HG02885 (cell line): ENCODE data around the gene IGSF11.

Source experiments
- ATAC-seq: cut with Tn5 transposase; IDR thresholded peaks from one replicate; pipeline ENCODE4 v1.9.1; 2021; ENCODE audit warnings: mild to moderate bottlenecking; ENCODE audit not compliant: unreplicated experiment, poor library complexity

IGSF11 gene

GRCh38 chr3:118955914-118956556 is 78.6 kb downstream of the IGSF11 start:
- ATAC-seq, result no peak

- ATAC-seq, result no peak
Observed at GRCh38 chr3:118951089-118951488, 83.6 kb downstream of the IGSF11 start.

DNA sequence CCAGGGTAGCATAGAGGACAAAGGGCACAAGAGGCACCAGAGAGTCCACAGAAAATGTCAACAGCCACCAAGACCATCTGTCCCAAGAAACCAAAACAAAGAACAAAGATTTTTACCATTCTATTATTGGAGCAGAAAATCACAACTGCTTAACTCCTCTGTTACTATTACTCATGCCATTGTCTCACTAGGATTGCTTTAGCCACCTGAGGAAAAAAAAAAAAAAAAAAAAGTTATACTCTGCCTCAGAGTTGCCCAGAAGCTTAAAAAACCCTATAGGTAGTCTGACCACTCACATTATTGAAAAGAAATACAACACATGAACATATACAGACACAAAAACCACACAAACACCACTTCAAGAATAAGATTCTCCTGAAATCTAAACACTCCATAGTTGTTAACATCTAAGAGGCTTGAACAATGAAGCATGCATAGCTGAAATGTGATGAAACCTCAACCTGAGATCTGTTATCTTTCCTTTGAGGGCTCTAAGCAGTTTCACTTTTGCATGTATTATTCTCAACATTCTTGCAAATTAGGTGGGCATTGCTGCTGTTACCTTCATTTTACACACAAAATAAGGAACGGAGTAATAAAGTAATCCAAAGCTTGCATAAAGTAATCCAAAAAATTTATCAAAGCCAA is 85.4 kb downstream of the IGSF11 start:
- no peak for ATAC-seq

- ATAC-seq, result no peak
Observed at GRCh38 chr3:118948146-118948545, 86.5 kb downstream of the IGSF11 start.

DNA sequence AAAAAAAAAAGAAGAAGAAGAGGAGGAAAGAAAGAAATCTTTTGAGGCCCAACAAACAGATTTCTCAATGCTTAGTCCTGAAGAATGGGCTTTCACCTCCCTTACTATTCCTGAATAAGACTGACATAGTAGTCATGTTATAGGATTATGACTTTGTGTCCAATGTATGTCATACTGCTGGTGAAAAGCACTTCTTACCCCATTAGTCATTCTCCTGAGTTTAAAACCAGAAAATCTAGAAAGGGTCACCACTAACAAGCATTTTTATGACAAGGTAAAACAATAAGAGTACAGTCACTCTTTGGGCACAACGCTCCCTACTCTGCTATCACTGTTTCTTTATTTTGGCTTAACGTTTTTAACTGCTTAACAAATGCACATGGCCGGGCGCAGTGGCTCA is 88.2 kb downstream of the IGSF11 start:
- no peak for ATAC-seq

- ATAC-seq, result no peak
Observed at GRCh38 chr3:118945834-118946233, 88.8 kb downstream of the IGSF11 start.

DNA sequence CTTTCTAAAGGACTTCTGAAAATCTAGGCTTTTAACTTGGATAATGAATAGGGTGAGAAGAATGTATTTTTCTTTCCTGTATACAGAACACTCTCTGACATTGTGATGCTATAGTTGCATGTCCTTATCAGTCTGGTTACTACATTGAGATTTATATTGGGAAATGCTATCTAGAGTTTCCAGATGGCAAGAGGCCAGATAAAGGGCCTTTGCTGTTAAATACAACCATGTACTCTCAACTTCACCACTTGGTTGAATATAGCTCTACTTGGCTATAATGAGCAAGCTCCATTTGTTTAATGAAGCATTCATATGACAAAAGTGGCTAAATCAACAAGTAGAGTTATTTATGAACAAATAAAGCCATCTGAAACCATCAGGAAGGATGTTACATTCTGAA is 91.0 kb downstream of the IGSF11 start:
- ATAC-seq, result no peak

DNA sequence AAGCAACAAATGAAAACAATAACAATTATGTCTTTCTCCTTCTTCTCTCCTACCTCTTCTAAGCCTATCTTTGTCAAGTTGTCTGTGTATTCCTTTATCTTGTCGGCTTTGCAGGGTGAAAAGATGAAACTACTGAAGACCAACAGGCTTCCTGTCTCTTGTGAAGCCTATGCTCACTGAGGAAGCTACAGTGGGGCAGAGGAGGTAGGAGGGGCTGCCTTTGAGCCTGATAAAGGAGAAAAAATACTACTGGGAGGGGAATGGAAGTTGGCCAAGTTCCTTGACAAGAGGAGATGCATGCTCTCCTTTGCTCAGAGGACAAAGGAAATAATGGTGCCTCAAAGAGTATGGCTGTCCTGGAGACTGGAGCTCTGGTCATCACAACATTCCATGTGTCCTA is 92.0 kb downstream of the IGSF11 start:
- no peak for ATAC-seq

DNA sequence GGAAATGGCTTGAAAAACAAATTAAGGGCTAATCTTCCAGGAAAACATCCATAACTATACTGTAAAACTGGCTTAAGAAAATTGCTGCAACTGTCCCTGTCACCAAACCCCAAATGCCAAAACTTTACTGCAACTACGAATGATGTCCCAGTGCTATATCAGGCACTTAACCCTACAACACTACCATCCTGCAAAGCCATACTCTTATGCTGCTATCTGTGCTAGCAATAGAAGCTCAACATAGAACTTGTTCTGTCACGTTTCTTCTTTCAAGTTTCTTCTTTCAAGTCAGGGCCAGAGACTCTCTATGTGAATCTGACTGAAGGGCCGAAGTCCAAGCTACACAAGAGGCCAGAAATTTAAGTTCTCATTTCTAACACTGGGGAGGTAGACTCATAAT is 92.5 kb downstream of the IGSF11 start:
- no peak for ATAC-seq

GRCh38 chr3:118941236-118941635 is 93.4 kb downstream of the IGSF11 start:
- ATAC-seq, result no peak

DNA sequence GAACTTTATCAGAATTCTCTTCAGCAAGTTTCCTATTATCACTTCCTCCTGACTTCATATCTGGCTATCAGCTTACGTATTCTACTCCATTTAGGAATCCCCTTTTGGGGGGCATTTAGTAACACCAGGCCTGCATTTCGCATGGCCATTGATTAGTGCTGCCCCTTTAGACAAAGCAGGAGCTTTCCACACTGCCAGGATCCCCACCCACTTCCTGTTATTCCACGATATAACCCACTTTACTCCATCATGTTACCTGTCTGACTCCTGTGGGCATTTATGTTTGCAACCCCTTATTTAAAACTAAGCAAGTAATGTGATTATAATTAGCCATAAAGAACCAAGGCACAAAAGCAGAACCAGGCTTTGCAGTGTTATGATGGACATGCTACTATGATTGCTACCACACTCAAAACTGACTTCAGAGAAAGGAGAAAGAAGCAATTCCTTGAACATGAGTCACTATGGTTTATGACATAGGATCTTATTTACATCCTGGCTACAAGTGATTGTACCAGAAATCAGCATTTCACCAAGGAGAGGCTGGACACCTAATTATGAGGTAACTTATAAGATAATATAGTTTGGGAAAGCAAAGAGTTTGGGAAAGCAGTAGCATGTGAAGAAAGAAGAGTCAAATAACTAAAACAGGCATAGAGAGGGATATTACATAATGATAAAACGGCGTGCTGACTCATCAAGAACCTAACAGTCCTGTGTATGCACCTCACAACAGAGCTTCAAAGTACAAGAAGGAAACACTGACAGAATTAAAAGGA is 96.3 kb downstream of the IGSF11 start:
- ATAC-seq, result no peak

DNA sequence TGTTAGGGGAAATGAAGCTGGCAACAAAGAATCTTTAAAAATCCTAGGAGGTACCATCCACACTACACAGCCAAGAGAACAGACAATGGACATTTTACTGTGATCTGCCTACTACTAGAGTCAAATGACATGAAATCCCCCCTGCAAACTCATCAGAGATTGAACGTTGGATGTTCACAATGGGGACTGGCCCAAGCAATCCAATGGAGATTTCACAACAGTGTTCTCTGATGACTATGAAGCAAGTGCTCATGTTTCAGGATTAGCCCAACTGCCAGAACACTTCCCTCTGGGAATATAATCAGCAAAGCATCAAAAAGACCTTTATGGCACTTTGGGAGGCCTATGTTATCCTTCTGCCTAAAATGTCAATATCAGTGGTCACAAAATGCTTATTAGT is 97.8 kb downstream of the IGSF11 start:
- ATAC-seq, result no peak

DNA sequence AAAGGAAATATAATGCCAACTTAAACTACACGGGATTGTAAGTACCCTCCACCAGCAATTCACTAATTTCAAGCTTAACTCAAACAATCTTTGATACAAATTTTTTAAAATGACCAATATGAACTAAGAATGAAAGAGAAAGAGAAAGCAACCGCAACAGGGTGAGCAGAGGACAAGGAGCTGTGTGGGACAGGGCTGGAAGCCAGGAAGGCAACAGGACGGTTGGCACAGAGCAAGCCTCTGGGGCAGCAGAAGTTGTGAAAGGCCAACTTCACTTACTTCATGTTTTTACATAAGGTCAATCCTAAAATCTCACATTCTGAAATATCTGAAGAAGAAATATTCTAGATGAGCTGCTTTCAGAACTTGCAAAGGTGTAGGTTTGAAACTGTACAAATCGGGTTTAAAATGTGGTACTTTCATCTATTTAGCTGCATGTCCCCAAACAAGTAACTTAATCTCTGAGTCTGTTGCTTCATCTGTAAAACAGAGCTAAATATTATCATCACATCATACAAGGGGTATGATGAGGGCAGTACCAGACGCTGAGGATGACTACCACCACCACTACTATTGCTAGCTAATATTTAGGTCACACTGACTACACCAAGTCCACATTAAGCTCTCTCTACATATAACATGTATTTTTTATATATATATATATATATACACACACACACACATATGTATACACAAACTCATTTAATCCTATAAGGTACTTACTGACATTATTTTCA is 101.7 kb downstream of the IGSF11 start:
- no peak for ATAC-seq

DNA sequence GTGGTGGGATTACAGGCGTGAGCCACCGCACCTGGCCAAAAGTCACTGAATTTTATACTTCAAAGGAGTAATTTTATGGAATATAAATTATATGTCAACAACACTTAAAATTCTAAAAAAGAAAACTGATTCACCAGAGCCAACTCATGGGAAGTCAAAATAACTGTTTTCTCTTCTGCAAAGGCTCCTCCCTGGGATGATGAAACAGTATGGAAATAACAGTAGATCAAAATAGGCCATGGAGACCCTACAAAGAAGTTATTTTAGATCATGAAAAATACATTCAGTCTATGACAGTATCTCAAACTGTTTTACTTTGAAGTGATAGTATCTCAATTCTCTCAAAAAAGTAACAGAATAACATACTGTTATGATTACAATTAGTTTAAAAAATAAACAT is 102.7 kb downstream of the IGSF11 start:
- no peak for ATAC-seq

- no peak for ATAC-seq
Observed at GRCh38 chr3:118927449-118927848, 107.2 kb downstream of the IGSF11 start.

GRCh38 chr3:118912188-118912587 is 122.5 kb downstream of the IGSF11 start:
- no peak for ATAC-seq

DNA sequence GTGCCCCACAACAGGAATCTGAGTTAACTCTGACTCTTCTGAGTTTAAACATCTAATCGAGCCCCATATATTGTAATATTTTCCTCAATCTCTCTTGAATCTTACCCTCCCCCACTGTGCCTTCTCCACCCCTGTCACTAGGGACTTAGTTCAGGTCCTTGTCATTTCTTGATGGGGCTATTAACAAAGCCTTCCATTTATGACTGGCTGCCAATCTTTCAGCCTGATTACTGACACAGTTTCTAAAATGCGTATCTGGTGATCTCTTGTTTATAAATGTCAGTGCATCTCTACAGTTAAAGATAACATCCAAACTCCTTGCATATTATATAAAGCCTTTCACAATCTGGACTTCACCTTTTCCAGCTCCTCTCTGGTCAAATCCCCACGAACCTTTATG is 124.3 kb downstream of the IGSF11 start:
- no peak for ATAC-seq

DNA sequence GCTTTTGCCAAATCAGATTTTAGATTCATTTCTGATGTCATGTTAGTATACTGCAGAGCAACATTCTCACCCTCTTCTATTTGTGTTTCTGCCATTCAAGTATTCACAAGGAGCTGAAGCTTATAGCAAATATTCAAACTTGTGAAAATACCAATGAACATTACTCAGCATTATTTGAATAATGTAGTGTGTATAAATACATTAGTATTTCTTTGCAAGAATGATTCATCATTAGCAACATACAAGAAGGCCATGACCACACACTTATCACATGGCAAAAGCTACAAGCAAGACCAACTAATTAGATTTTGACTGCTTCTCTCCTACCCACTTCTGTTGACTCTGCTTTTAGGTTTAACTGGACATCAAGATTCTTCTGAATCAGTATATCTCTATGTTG is 124.9 kb downstream of the IGSF11 start:
- ATAC-seq, result no peak

- ATAC-seq, result no peak
Observed at GRCh38 chr3:118907909-118908308, 126.7 kb downstream of the IGSF11 start.

GRCh38 chr3:118900737-118901525 is 133.7 kb downstream of the IGSF11 start:
- no peak for ATAC-seq
